Skin of body (tissue), 2 donors: ENCODE data around the gene DYRK2. TPM values are rescaled to one million over a fixed set of nuclear protein-coding genes. Genes with fewer than 3 reads are reported as not detected.

Experiments used
- DNase-seq: peaks from one replicate; lab custom pipeline; 2025; lab: John Stamatoyannopoulos, UW
- total RNA-seq: library from RNA; depleted of rRNA; stranded (reverse); fragments of >200 nt; gene quantifications from one replicate; pipeline ENCODE4 v1.2.3, GENCODE V29; 2014

The DYRK2 gene
- total RNA-seq, 1 donor from 2014 or later = 29.0 TPM

GRCh38 chr12:67701121-67701520 is 52.6 kb downstream of the DYRK2 start:
- DNase-seq = no peak

- no peak for DNase-seq
These were observed 53.6 kb downstream of the DYRK2 start for GRCh38 chr12:67702136-67702535.

- DNase-seq = no peak
These were observed 55.5 kb downstream of the DYRK2 start for GRCh38 chr12:67704071-67704470.

GRCh38 chr12:67705394-67706370 is 57.1 kb downstream of the DYRK2 start:
- DNase-seq = no peak

- DNase-seq = no peak
These were observed 60.9 kb downstream of the DYRK2 start for GRCh38 chr12:67709367-67709954.

GRCh38 chr12:67710582-67710981 is 62.0 kb downstream of the DYRK2 start:
- DNase-seq = no peak

- DNase-seq = no peak
These were observed 63.5 kb downstream of the DYRK2 start for GRCh38 chr12:67712011-67712410.

GRCh38 chr12:67714648-67715047 is 66.1 kb downstream of the DYRK2 start:
- no peak for DNase-seq
